IMR-90 (cell line): Measurements from ENCODE around the gene OR51B4. TPM values are rescaled to one million over a fixed set of nuclear protein-coding genes. Genes with fewer than 3 reads are reported as not detected.

Experiments used
- ATAC-seq: fragments of 200-7000 bp; cut with Tn5 transposase; 2 replicates; pipeline ENCODE4 v1.9.1; 2020; ENCODE audit warnings: low read depth, mild to moderate bottlenecking, moderate library complexity
- BruUV-seq: library from RNA; stranded (reverse); fragments of 400-500 nt; replicated peaks from 2 replicates; lab custom pipeline; 2021; lab: Mats Ljungman, UMichigan
- CTCF ChIA-PET: fragments of 300-600 bp; formaldehyde crosslinking; extraction: SDS; loops from one replicate; lab custom pipeline; 2021; ENCODE audit warnings: antibody characterized with exemption; lab: Yijun Ruan, JAX
- POLR2A ChIA-PET: fragments of 300-600 bp; sonication (Branson Sonifier 250); formaldehyde crosslinking; loops from one replicate; lab custom pipeline; 2022; ENCODE audit warnings: antibody characterized with exemption; ENCODE audit not compliant: unreplicated experiment; lab: Charles Lee
- DNase-seq: peaks from one replicate; pipeline ENCODE4 v3.0.0; 2013
- H2AFZ ChIP-seq: replicated peaks from 2 replicates; pipeline ENCODE3; 2013; ENCODE audit warnings: low read length, mild to moderate bottlenecking; ENCODE audit not compliant: poor library complexity
- H2AK5ac ChIP-seq: 2 replicates; pipeline ENCODE4 v1.6.1; 2013; ENCODE audit warnings: low read depth, low read length, inconsistent platforms
- H2AK9ac ChIP-seq: replicated peaks from 2 replicates; pipeline ENCODE3; 2013; ENCODE audit warnings: mild to moderate bottlenecking, low read depth, low read length, moderate library complexity; ENCODE audit not compliant: poor library complexity
- H2BK120ac ChIP-seq: 2 replicates; pipeline ENCODE4 v1.6.1; 2013; ENCODE audit warnings: low read depth, low read length, inconsistent platforms
- H2BK15ac ChIP-seq: 3 replicates; pipeline ENCODE4 v1.6.1; 2013; ENCODE audit warnings: low read depth, low read length, inconsistent platforms
- H2BK20ac ChIP-seq: 2 replicates; pipeline ENCODE4 v1.6.1; 2013; ENCODE audit warnings: low read depth, mild to moderate bottlenecking, inconsistent platforms, low read length, moderate library complexity
- H2BK5ac ChIP-seq: 2 replicates; pipeline ENCODE4 v1.6.1; 2013; ENCODE audit warnings: mild to moderate bottlenecking, low read depth, low read length, inconsistent platforms; ENCODE audit not compliant: poor library complexity, severe bottlenecking
- H3K14ac ChIP-seq: replicated peaks from 2 replicates; pipeline ENCODE4 v1.6.1; 2013; ENCODE audit warnings: low read depth, low read length, inconsistent platforms
- H3K18ac ChIP-seq: 2 replicates; pipeline ENCODE4 v1.6.1; 2013; ENCODE audit warnings: low read depth, low read length, control low read depth
- H3K23ac ChIP-seq: 2 replicates; pipeline ENCODE4 v1.6.1; 2013; ENCODE audit warnings: low read depth, low read length, inconsistent platforms
- H3K27ac ChIP-seq: 2 replicates; pipeline ENCODE4 v1.5.1; 2013; ENCODE audit warnings: mild to moderate bottlenecking, control low read depth, low read length; ENCODE audit not compliant: insufficient read depth
- H3K27me3 ChIP-seq: 2 replicates; pipeline ENCODE4 v1.6.1; 2013; ENCODE audit warnings: low read length; ENCODE audit not compliant: control insufficient read depth, insufficient read depth
- H3K36me3 ChIP-seq: 2 replicates; pipeline ENCODE4 v1.6.1; 2013; ENCODE audit warnings: low read length, mixed read lengths; ENCODE audit not compliant: control insufficient read depth, insufficient read depth
- H3K4ac ChIP-seq: 2 replicates; pipeline ENCODE4 v1.6.1; 2013; ENCODE audit warnings: low read depth, low read length, inconsistent platforms
- H3K4me1 ChIP-seq: 2 replicates; pipeline ENCODE4 v1.6.1; 2013; ENCODE audit warnings: low read length, mixed read lengths; ENCODE audit not compliant: control insufficient read depth, insufficient read depth
- H3K4me2 ChIP-seq: 2 replicates; pipeline ENCODE4 v1.6.1; 2013; ENCODE audit warnings: low read depth, mild to moderate bottlenecking, control low read depth, low read length, moderate library complexity
- H3K4me3 ChIP-seq: 2 replicates; pipeline ENCODE4 v1.5.1; 2013; ENCODE audit warnings: low read depth, mild to moderate bottlenecking, control low read depth, low read length, moderate library complexity; ENCODE audit not compliant: insufficient read depth
- H3K56ac ChIP-seq: 2 replicates; pipeline ENCODE4 v1.6.1; 2013; ENCODE audit warnings: low read length, inconsistent platforms; ENCODE audit not compliant: insufficient read depth; ENCODE audit errors: extremely low read depth
- H3K79me1 ChIP-seq, 2 experiments: 2 replicates each; pipeline ENCODE4 v1.6.1; 2013; ENCODE audit warnings: low read length in 2 of 2, inconsistent platforms in 1 of 2, low read depth in 1 of 2
- H3K9ac ChIP-seq: 2 replicates; pipeline ENCODE4 v1.6.1; 2013; ENCODE audit warnings: low read depth, low read length, control low read depth
- H3K9me1 ChIP-seq: 2 replicates; pipeline ENCODE4 v1.6.1; 2013; ENCODE audit warnings: low read length, inconsistent platforms; ENCODE audit not compliant: insufficient read depth
- H3K9me3 ChIP-seq: 2 replicates; pipeline ENCODE4 v1.6.1; 2013; ENCODE audit warnings: low read length; ENCODE audit not compliant: control insufficient read depth, insufficient read depth
- H4K20me1 ChIP-seq: 2 replicates; pipeline ENCODE4 v1.6.1; 2013; ENCODE audit warnings: low read length, inconsistent platforms; ENCODE audit not compliant: insufficient read depth
- H4K5ac ChIP-seq: 2 replicates; pipeline ENCODE4 v1.6.1; 2013; ENCODE audit warnings: mild to moderate bottlenecking, low read depth, low read length, control low read depth
- H4K8ac ChIP-seq, 2 experiments: 2 replicates each; pipeline ENCODE4 v1.6.1; 2013; ENCODE audit warnings: low read depth in 2 of 2, low read length in 2 of 2, control low read depth in 1 of 2, inconsistent platforms in 1 of 2
- H4K91ac ChIP-seq: 2 replicates; pipeline ENCODE4 v1.6.1; 2013; ENCODE audit warnings: low read depth, low read length, inconsistent platforms; ENCODE audit not compliant: insufficient read depth
- BHLHE40 ChIP-seq: fragments of 150-350 bp; IDR thresholded peaks from 2 replicates; pipeline ENCODE4 v1.6.1; 2016; ENCODE audit warnings: mild to moderate bottlenecking, low read depth, low read length
- CEBPB ChIP-seq: IDR thresholded peaks from 2 replicates; pipeline ENCODE4 v1.6.1; 2012; ENCODE audit warnings: low read depth, low read length, improper control_type of control experiment
- CHD1 ChIP-seq: IDR thresholded peaks from 2 replicates; pipeline ENCODE4 v1.6.1; 2012; ENCODE audit warnings: low read depth, low read length, improper control_type of control experiment
- CTCF ChIP-seq: conservative IDR thresholded peaks from 2 replicates; pipeline ENCODE4 v1.5.1; 2012; ENCODE audit warnings: mild to moderate bottlenecking, low read depth, low read length, improper control_type of control experiment
- ELK1 ChIP-seq: fragments of 150-350 bp; IDR thresholded peaks from 2 replicates; pipeline ENCODE4 v1.6.1; 2016; ENCODE audit warnings: low read depth, mild to moderate bottlenecking, low read length, moderate library complexity, borderline replicate concordance
- FOS ChIP-seq: fragments of 150-350 bp; IDR thresholded peaks from 2 replicates; pipeline ENCODE4 v1.6.1; 2016; ENCODE audit warnings: low read depth, low read length
- MAFK ChIP-seq: IDR thresholded peaks from 2 replicates; pipeline ENCODE4 v1.6.1; 2012; ENCODE audit warnings: low read depth, low read length, improper control_type of control experiment
- MAZ ChIP-seq: IDR thresholded peaks from 2 replicates; pipeline ENCODE4 v1.6.1; 2012; ENCODE audit warnings: low read depth, mild to moderate bottlenecking, low read length, improper control_type of control experiment, moderate library complexity, borderline replicate concordance
- MXI1 ChIP-seq: IDR thresholded peaks from 2 replicates; pipeline ENCODE4 v1.6.1; 2012; ENCODE audit warnings: low read depth, mild to moderate bottlenecking, low read length, moderate library complexity, borderline replicate concordance
- NFE2L2 ChIP-seq: fragments of 150-350 bp; IDR thresholded peaks from 2 replicates; pipeline ENCODE4 v1.6.1; 2016; ENCODE audit warnings: low read depth, mild to moderate bottlenecking, low read length
- POLR2A ChIP-seq: IDR thresholded peaks from 2 replicates; pipeline ENCODE4 v1.6.1; 2012; ENCODE audit warnings: mild to moderate bottlenecking, low read depth, low read length
- RAD21 ChIP-seq: IDR thresholded peaks from 2 replicates; pipeline ENCODE4 v1.6.1; 2012; ENCODE audit warnings: low read length, improper control_type of control experiment
- RCOR1 ChIP-seq: IDR thresholded peaks from 2 replicates; pipeline ENCODE4 v1.6.1; 2012; ENCODE audit warnings: mild to moderate bottlenecking, low read length, improper control_type of control experiment; ENCODE audit not compliant: insufficient replicate concordance
- RFX5 ChIP-seq: IDR thresholded peaks from 2 replicates; pipeline ENCODE4 v1.8.0; 2012; ENCODE audit warnings: low read depth, mild to moderate bottlenecking, low read length, moderate library complexity
- SMC3 ChIP-seq: fragments of 150-350 bp; IDR thresholded peaks from 2 replicates; pipeline ENCODE4 v1.6.1; 2016; ENCODE audit warnings: low read depth, mild to moderate bottlenecking, antibody characterized with exemption, low read length, moderate library complexity
- USF2 ChIP-seq: fragments of 150-350 bp; IDR thresholded peaks from 2 replicates; pipeline ENCODE4 v1.6.1; 2017; ENCODE audit warnings: mild to moderate bottlenecking, antibody characterized with exemption, low read length, low read depth
- WGBS, 2 experiments: methylation state at CpG; one replicate each; pipeline versions ENCODE4 v1.1.5 to v1.1.7; 2013; ENCODE audit warnings: missing lambda C conversion rate in 2 of 2; ENCODE audit not compliant: insufficient read length in 1 of 2; ENCODE audit errors: extremely low coverage in 2 of 2; 5-methylcytosine and 5-hydroxymethylcytosine counted together
- dilution Hi-C: fragments of 300-500 bp; cut with HindIII; formaldehyde crosslinking; loops from one replicate; pipeline ENCODE4 v1.14.3; 2018; ENCODE audit warnings: low sequenced_read_pairs; ENCODE audit not compliant: unreplicated experiment
- in situ Hi-C: fragments of 300-500 bp; cut with MboI; formaldehyde crosslinking; loops from 3 replicates; pipeline ENCODE4 v1.14.3; 2019; ENCODE audit warnings: low sequenced_read_pairs, inconsistent platforms, mixed read lengths
- intact Hi-C: fragments of 100-400 bp; cut with micrococcal nuclease; formaldehyde crosslinking; loops from 2 replicates; pipeline ENCODE4 v1.10.0; 2022
- polyA plus RNA-seq, 3 experiments: library from polyadenylated mRNA; depleted of rRNA; stranded (reverse); fragments of >200 nt; gene quantifications; 2 replicates each; pipeline ENCODE4 v1.2.3, GENCODE V29; 2012; ENCODE audit warnings: low replicate concordance in 1 of 3
- total RNA-seq: library from RNA; depleted of rRNA; stranded (reverse); fragments of >200 nt; gene quantifications from 2 replicates; pipeline ENCODE4 v1.2.3, GENCODE V29; 2012

Gene OR51B4
- total and polyA plus RNA-seq, 2 of the 4 experiments (the other 2 are of a cell fraction): not detected

DNA sequence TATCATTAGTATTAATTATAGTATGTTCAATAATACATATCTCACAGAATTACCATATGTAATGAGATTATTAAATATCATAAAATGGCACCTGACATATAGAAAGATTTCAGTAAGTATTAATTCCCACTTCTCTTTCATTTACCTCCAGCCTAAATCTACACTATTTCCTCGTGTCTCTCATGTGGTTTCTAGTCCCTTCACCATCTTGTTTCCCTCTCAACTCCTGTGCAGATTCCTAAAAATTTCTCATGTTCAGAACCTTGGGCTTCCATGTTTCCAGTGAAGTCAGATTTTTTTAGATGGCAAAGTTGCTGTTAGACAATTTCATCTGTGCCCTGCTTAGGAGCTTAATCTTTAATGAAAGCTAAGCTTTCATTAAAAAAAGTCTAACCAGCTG is 17.9 kb downstream of the OR51B4 start:
- peak overlapping the region; percentile 88 for H4K91ac ChIP-seq
- no CpG with 5 or more reads among the region's 1 CpG for WGBS, 2 experiments

More for the DNA sequence above, 17.9 kb downstream of the OR51B4 start:
- Histone ChIP-seq H3K14ac (peak overlapping the region; percentile 71; the same call in 1 of the 2 replicates), H3K9me3 (no peaks in the 10 kb centered on the region), H2BK120ac (peak overlapping the region; percentile 91), H2AK9ac (no peak overlapping the region), H3K9me1 (peaks cover 7% of the 10 kb centered on the region; the same call in 1 of the 2 replicates), H2BK5ac (no peak overlapping the region), H3K79me1 (no peaks in the 10 kb centered on the region), H3K27me3 (no peaks in the 10 kb centered on the region), H3K9ac (no peak overlapping the region), H3K4me2 (no peak overlapping the region), H3K36me3 (no peaks in the 10 kb centered on the region), H2AFZ (no peak overlapping the region), H4K5ac (no peak overlapping the region; the same call in 1 of the 2 replicates), H4K20me1 (no peaks in the 10 kb centered on the region), H4K8ac (peak overlapping the region in 1 of 2 experiments; percentile 53; a peak in 2 of 4 replicates), H2AK5ac (no peak overlapping the region), H3K4me3 (no peak overlapping the region), H2BK15ac (peak overlapping the region; percentile 80; the same call in 2 of the 3 replicates), H3K4ac (peak overlapping the region; percentile 1; the same call in 1 of the 2 replicates), H3K18ac (peak overlapping the region; percentile 58; the same call in 1 of the 2 replicates), H3K23ac (no peak overlapping the region), H3K56ac (no peak overlapping the region), H2BK20ac (peak overlapping the region; percentile 87), H3K27ac (no peak overlapping the region), H3K4me1 (peaks cover 20% of the 10 kb centered on the region)
- ATAC-seq (no peak), DNase-seq (no peak)
- ChIA-PET POLR2A (no interaction called here), CTCF (no interaction called here)
- TF ChIP-seq NFE2L2 (no peak), USF2 (no peak), SMC3 (no peak), MXI1 (no peak), POLR2A (no peak), ELK1 (no peak), CHD1 (no peak), RAD21 (no peak), MAFK (no peak), CTCF (no peak), BHLHE40 (no peak), CEBPB (no peak), FOS (no peak), RFX5 (no peak), RCOR1 (no peak), MAZ (no peak)
- intact Hi-C loops (no loop called here), in situ Hi-C loops (loop anchor here (10.0 kb wide), 1 partner anchor 81 kb away; no protein-coding TSS in a partner anchor), dilution Hi-C loops (no loop called here)
- BruUV-seq: no TSS peak
